GM21576 (cell line): ENCODE results near the gene HIVEP1.
"Not testable (repeated sequence)": the region's sequence is repeated elsewhere in the genome, so short reads cannot be mapped to it uniquely, and the experiment has no call there.

ENCODE experiments used
- ATAC-seq: cut with Tn5 transposase; IDR thresholded peaks from one replicate; pipeline ENCODE4 v1.9.1; 2021; ENCODE audit warnings: mild to moderate bottlenecking, moderate library complexity; ENCODE audit not compliant: unreplicated experiment

The HIVEP1 gene

DNA sequence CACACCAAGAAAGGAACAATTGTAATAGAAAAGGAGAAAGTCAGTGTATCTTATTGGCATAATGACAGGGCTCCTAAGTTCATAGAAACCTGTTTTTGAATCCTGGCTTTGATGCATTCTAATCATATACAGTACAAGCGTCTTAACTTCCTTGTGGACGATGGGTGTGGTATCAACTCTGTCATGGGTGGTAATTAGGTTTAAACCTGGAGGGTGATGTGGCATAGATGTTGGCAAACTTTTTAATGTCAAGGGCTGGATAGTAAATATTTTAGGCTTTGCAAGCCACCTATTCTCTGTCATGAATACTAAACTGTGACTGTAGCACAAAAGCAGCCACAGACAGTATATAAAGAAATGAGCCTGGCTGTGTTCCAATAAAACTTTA lies 139.3 kb downstream of the HIVEP1 start:
- no peak for ATAC-seq

- no peak for ATAC-seq
Measured at GRCh38 chr6:12152023-12152970, 140.2 kb downstream of the HIVEP1 start.

GRCh38 chr6:12155769-12156168 lies 143.7 kb downstream of the HIVEP1 start:
- not testable (repeated sequence) for ATAC-seq

DNA sequence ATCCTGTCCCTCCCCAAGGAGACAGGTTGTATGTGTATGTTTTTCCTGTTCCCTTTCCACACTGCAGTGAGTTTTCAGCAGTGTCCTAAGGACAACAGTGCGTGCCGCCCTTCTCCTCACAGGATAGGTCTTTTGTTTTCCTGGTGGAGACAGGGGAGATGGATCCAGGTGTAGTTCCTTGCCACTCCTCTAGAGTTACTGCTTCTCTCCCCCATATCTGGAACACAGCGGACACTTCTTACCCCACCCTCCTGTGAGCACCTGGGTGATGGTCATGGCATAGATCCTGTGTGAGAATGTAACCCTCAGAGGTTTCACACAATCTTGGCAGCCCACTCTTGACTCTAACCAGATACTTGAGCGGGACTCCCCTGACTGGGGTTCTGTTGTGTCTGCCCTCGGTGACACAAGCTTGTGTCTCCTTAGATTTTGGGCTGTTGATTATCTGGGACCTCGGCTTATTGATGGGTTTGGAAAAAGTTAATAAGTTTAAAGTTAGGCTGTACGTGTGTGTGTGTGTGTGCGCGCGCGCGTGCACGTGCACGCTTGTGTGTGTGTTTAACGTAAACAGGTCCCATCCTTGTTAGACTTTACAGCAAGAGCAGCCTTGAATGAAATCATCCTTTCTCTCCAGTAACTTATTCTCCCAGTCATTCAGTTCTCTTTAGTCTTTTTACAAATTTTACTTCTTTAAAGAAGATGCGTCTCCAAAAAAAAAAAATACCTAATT lies 146.7 kb downstream of the HIVEP1 start:
- ATAC-seq = no peak

GRCh38 chr6:12160326-12160725 lies 148.2 kb downstream of the HIVEP1 start:
- ATAC-seq = no peak

GRCh38 chr6:12162213-12162612 lies 150.1 kb downstream of the HIVEP1 start:
- ATAC-seq = no peak

DNA sequence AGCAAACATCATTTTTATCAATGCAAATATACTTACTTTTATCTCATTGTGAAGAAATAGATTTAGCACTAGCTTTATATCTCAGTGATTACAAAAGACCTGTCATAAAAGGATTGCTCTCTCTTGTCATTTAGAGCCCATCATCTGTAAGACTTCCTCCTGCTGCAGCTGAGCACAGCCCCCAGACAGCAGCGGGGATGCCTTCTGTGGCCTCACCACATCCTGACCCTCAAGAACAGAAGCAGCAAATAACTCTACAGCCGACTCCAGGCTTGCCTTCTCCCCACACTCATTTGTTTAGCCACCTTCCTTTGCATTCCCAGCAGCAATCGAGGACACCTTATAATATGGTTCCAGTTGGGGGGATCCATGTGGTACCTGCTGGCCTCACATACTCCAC lies 151.0 kb downstream of the HIVEP1 start:
- ATAC-seq = no peak

DNA sequence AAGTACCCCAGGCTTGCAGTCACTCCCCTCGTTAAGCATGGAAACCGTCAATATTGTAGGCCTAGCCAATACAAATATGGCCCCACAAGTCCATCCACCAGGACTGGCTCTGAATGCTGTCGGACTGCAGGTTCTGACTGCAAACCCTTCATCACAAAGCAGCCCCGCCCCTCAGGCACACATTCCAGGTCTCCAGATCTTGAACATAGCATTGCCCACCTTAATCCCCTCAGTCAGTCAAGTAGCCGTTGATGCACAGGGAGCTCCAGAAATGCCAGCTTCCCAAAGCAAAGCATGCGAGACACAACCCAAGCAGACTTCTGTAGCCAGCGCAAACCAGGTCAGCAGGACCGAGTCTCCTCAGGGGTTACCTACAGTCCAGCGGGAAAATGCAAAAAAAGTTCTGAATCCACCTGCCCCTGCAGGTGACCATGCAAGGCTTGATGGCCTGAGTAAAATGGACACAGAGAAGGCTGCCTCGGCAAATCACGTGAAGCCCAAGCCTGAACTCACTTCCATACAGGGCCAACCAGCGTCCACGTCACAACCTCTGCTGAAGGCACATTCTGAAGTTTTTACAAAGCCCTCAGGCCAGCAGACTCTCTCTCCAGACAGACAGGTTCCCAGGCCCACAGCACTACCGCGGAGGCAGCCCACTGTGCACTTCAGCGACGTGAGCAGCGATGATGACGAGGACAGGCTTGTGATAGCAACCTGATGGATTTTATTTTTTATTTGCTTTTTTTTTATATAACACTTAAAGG lies 151.8 kb downstream of the HIVEP1 start:
- no peak for ATAC-seq

DNA sequence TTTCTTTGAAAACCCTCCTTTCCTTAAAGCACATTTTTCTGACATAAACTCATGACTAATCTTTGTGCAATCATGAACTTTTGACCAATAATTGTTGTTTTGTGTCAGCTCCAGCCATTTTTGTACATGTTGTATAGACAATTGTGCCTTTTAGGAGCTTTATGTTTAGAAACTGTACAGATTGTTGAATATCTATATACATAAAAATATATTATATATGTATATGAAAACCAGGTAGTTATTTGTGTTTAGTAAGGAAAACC lies 152.3 kb downstream of the HIVEP1 start:
- no peak for ATAC-seq

GRCh38 chr6:12165297-12165696 lies 153.2 kb downstream of the HIVEP1 start:
- no peak for ATAC-seq

DNA sequence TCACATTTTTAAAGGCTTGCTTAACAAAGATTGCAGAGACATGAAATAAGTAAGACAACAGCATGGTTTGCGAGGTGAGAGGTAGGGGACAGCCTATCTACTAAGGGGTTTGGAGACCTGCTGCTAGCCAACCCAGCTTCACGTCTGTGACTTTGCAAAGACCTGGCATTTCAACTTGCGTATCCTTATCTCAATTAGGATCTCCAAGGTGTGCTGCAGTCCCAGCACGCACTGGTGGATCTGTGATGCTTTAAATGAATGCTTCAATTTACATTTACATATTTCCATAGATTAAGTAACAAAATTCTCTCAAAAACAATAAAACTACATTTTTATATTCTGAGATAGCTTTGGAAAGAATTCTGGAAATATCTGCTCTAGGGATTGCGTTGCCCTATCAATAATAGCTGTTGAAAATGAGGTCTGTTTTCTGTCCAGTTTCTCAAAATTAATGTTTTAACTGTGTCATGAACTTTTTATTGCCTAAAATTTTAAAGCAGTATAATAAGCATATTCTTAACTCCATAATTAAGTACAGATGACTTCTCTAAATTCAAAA lies 153.7 kb downstream of the HIVEP1 start:
- ATAC-seq = no peak

DNA sequence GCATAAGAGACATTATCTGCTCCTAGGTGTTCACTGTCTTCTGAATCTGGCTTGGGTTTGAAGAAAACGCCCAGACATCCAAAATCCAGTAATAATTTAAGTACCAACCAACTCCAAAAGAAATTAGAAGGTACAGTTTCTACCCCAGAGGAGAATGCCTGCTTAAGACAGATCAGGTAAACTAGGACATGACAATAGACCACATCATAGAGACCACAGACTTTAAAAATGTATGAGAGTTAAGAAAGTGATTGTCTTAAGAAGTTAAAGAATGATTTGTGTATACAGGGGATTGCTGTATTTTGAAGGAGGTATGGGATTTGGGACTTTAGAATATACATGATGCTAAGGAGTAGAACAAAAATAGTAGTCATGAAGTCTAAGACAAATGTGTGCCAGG lies 157.3 kb downstream of the HIVEP1 start:
- no peak for ATAC-seq

DNA sequence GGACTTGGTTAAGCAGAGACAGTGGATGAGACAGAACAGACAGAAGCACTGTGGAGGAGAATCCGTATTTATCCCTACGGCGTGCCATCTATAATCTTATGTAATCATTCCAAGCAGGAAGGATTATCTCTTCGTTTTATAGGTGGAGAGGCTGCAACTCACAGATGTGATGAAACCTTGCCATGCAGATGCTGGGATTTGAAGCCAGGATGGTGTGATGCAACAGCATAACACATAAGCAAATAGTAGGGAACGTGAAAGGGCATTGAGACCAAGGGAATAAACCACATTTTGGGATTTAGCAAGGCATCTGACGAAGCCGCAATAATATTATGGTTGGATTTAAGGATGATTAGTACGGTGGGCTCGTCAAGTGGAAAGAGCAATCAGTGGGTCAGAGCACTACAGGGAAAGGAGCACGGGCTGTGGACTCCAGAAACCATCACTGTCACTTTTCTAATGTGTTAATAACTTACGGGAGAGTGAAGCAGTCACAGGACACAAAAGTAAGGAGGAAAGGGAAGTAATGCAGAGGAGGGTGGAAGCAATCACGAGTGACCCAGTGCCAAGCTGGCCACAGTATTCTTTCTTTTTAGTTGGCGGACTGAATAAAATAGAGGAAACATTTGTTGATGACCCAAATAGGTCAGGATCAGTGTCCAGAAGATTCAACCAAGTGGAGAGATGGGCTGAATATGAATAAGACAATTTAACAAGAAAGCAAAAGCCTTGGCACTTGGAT lies 158.4 kb downstream of the HIVEP1 start:
- no peak for ATAC-seq

DNA sequence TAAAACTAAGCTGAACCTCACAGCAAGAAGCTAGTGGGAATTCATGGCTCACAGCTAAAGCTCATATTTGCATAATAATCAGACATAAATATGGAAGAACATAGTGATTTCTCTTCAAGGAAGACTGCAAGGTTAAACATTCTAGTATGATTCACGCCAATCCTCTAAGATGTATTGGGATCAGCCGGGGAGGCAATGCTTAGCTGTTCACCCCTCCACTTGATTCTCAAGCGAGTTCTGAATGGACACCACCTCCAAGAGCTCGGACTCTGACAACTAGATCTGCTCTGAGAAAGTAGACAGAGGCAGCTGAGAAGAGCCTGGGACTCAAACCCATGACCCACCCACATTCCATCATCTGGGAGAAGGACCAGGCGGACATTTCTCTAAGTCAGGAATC lies 159.6 kb downstream of the HIVEP1 start:
- ATAC-seq = no peak

GRCh38 chr6:12172572-12172971 lies 160.5 kb downstream of the HIVEP1 start:
- ATAC-seq = no peak

DNA sequence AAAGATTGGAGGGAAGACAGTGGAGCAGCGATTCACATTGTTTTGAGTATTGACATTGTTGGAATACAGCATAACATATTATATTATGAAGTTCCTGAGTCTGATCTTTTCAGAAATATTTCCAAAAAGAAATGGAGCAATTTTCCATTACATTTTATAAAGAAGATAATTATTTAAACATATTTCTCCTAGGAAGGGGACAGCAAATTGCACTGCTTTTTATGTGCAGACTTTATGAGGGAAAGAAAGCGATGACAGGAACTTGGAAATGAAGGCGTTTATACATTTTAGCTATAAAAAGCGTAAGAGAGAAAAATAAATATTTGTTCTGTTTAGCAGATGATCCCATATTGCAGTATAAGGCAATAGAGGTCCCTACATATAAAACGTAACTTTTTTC lies 161.1 kb downstream of the HIVEP1 start:
- no peak for ATAC-seq

DNA sequence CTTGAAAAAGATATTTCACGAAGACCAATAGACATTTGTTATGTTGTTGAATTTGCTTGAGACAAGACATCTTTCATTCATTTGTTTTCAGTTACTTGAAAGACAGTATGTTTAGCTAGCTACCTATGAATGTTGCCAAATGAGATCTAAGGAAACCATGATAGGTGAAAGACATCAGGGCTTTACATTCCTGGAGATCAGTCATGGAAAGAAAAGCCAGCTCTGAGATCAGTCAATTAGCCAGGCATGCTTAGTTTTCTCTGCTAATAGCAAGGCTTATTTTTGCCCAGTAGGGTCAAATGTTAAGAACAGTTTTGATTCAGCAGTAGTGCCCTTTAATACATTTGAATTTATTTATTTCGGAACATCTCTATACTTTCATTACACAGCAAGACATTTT lies 161.5 kb downstream of the HIVEP1 start:
- no peak for ATAC-seq

DNA sequence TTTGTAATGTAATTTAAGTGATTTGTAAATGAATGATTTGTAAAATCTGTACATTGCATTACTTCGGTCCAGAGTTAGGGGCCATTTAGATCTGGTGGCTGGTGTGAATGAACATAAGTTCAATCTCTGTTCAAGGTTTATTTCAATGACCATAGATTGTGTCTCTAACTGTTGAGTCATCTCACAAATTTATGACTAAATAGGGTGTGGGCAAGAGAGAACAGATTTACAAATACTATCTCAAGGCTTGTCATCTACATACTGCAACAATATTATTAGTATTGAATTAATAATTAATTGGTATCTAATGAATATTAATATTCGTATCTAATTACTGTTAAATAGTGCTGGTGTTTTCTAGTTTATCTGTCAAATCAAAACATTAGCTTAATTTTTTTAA lies 162.8 kb downstream of the HIVEP1 start:
- ATAC-seq = no peak

DNA sequence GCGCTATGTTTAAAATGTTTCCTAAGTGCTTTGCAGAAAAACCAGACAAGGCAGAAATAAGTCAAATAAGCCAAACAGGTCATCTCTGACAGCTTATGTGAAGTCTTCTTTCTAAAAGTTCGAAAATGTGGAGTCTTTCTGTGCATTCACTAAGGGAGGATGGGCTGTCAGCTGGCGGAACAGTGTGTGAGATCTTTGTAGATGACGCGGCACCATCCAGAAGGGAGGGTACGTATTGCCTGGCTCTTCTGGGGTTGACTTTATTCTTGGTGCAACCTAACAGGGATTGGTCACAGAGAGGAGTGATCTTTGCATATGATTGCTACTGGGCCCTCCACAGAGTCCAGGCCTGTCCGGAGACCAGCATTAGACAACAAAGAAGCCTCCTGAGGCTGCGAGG lies 163.5 kb downstream of the HIVEP1 start:
- no peak for ATAC-seq

DNA sequence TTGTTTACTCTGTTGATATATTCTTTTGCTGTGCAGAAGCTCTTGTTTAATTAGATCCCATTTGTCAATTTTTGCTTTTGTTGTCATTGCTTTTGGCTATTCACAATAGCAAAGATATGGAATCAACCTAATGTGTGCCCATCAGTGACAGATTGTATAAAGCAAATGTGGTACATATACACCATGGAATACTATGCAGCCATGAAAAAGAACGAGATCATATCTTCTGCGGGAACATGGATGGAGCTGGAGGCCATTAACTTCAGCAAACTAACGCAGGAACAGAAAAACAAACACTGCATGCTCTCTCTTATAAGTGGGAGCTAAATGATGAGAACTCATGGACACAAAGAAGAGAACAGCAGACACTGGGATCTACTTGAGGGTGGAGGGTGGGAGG lies 164.7 kb downstream of the HIVEP1 start:
- ATAC-seq = not testable (repeated sequence)

GRCh38 chr6:12178521-12178920 lies 166.4 kb downstream of the HIVEP1 start:
- ATAC-seq = no peak
